ENCODE data around the gene MED7.

GRCh38 chr5:157132281-157132612, 10.4 kb downstream of the MED7 start:
- TF ChIP-seq SMARCE1 (IDR thresholded peaks at IDR 0.05) = no peak
- TF ChIP-seq FOXK2 (conservative IDR thresholded peaks at IDR 0.05 in 1 of 2, IDR thresholded peaks at IDR 0.05 in 1 of 2; ENCODE audit: low read depth in 2 of 2) = no peak
- TF ChIP-seq C11orf30 (IDR thresholded peaks at IDR 0.05; ENCODE audit: low read depth) = no peak
- TF ChIP-seq HBP1 (CRISPR knock-in tag; IDR thresholded peaks at IDR 0.05) = no peak
- no peak for TF ChIP-seq ARID2 (IDR thresholded peaks at IDR 0.05)
- TF ChIP-seq ZNF311 (CRISPR knock-in tag; IDR thresholded peaks at IDR 0.05) = no peak
- no peak for TF ChIP-seq STAT6 (CRISPR knock-in tag; IDR thresholded peaks at IDR 0.05)
